HG02943 (cell line): Measurements from ENCODE around the gene SLC9A2.

Experiments used
- ATAC-seq: cut with Tn5 transposase; IDR thresholded peaks from one replicate; pipeline ENCODE4 v1.9.1; 2021; ENCODE audit warnings: mild to moderate bottlenecking, low read depth, moderate library complexity; ENCODE audit not compliant: unreplicated experiment

The SLC9A2 gene

GRCh38 chr2:102669401-102669800, 50.0 kb downstream of the SLC9A2 start:
- no peak for ATAC-seq

GRCh38 chr2:102672107-102672776, 52.9 kb downstream of the SLC9A2 start:
- no peak for ATAC-seq

- ATAC-seq = no peak
These were observed 55.0 kb downstream of the SLC9A2 start for GRCh38 chr2:102674370-102674769.

- ATAC-seq = no peak
These were observed 55.5 kb downstream of the SLC9A2 start for GRCh38 chr2:102674836-102675235.

- no peak for ATAC-seq
These were observed 58.2 kb downstream of the SLC9A2 start for GRCh38 chr2:102677244-102678215.

- no peak for ATAC-seq
These were observed 59.1 kb downstream of the SLC9A2 start for GRCh38 chr2:102678442-102678841.

- ATAC-seq = no peak
These were observed 67.4 kb downstream of the SLC9A2 start for GRCh38 chr2:102686479-102687439.

GRCh38 chr2:102690012-102690411, 70.7 kb downstream of the SLC9A2 start:
- ATAC-seq = no peak

GRCh38 chr2:102696463-102696862, 77.1 kb downstream of the SLC9A2 start:
- no peak for ATAC-seq

- ATAC-seq = no peak
These were observed 79.2 kb downstream of the SLC9A2 start for GRCh38 chr2:102698369-102699111.

- ATAC-seq = no peak
These were observed 84.0 kb downstream of the SLC9A2 start for GRCh38 chr2:102703305-102703704.

GRCh38 chr2:102703748-102704147, 84.4 kb downstream of the SLC9A2 start:
- no peak for ATAC-seq

GRCh38 chr2:102704531-102704930, 85.2 kb downstream of the SLC9A2 start:
- ATAC-seq = no peak

GRCh38 chr2:102707796-102708695, 88.7 kb downstream of the SLC9A2 start:
- ATAC-seq = no peak

GRCh38 chr2:102708847-102709559, 89.7 kb downstream of the SLC9A2 start:
- ATAC-seq = no peak

- no peak for ATAC-seq
These were observed 98.1 kb downstream of the SLC9A2 start for GRCh38 chr2:102717308-102718018.
